DND-41 (cell line): ENCODE results near the gene OXSM.

ENCODE experiments used
- CTCF ChIP-seq: IDR thresholded peaks from 2 replicates; pipeline ENCODE4 v1.5.1; 2012; ENCODE audit warnings: borderline replicate concordance, low read length, moderate library complexity, mild to moderate bottlenecking; ENCODE audit not compliant: poor library complexity, severe bottlenecking; ENCODE audit errors: extremely low read depth
- EZH2 ChIP-seq: IDR thresholded peaks from 3 replicates; pipeline ENCODE4 v1.6.1; 2012; ENCODE audit warnings: borderline replicate concordance, low read depth, mild to moderate bottlenecking, moderate library complexity, low read length, inconsistent platforms; ENCODE audit not compliant: severe bottlenecking

GRCh38 chr3:25783661-25784512 is 6.0 kb upstream of the OXSM start:
- TF ChIP-seq CTCF, result no peak
- no peak for TF ChIP-seq EZH2
